HG02840 (cell line): Measurements from ENCODE around the gene TNK2.
"Not testable (repeated sequence)": the region's sequence is repeated elsewhere in the genome, so short reads cannot be mapped to it uniquely, and the experiment has no call there.

Experiments
- ATAC-seq: cut with Tn5 transposase; IDR thresholded peaks from one replicate; pipeline ENCODE4 v1.9.1; 2021; ENCODE audit warnings: mild to moderate bottlenecking, moderate library complexity, moderate number of reproducible peaks; ENCODE audit not compliant: unreplicated experiment, low FRiP score

TNK2 gene

DNA sequence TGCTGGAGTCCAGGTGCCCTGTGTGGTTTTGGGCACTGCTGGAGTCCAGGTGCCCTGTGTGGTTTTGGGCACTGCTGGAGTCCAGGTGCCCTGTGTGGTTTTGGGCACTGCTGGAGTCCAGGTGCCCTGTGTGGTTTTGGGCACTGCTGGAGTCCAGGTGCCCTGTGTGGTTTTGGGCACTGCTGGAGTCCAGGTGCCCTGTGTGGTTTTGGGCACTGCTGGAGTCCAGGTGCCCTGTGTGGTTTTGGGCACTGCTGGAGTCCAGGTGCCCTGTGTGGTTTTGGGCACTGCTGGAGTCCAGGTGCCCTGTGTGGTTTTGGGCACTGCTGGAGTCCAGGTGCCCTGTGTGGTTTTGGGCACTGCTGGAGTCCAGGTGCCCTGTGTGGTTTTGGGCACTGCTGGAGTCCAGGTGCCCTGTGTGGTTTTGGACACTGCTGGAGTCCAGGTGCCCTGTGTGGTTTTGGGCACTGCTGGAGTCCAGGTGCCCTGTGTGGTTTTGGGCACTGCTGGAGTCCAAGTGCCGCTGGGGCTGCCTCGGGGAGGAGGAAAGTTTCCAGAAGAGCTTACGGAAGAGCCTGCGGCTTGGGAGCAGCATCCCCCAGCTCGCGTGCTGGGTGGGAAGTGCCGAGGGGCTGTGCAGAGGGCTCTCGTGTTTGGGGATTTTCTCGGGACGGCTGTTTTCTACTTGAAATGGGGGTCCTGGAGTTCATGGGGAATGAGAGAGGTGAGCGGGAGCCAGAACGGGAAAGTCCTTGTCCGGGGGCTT, 83.7 kb downstream of the TNK2 start:
- not testable (repeated sequence) for ATAC-seq

DNA sequence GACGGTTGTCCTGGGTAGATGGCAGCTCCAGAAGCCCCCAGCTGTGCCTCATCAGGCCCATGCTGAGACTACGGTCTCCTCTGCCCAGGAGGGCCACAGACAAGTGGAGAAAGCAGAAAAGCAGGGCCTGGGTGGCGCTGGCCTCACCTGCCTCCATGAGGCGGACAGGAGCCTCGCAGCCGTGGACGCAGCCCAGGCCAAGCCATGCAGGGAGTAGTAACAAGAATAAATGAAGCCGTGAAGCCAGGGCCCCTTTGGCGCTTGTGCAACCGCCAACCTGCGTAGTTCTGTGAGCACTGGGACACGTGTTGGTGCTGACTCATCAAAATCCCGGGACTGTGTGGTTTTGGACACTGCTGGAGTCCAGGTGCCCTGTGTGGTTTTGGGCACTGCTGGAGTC, 84.4 kb downstream of the TNK2 start:
- ATAC-seq, result no peak

GRCh38 chr3:195823280-195823679, 85.1 kb downstream of the TNK2 start:
- ATAC-seq, result no peak

GRCh38 chr3:195822131-195822696, 86.1 kb downstream of the TNK2 start:
- ATAC-seq, result no peak

DNA sequence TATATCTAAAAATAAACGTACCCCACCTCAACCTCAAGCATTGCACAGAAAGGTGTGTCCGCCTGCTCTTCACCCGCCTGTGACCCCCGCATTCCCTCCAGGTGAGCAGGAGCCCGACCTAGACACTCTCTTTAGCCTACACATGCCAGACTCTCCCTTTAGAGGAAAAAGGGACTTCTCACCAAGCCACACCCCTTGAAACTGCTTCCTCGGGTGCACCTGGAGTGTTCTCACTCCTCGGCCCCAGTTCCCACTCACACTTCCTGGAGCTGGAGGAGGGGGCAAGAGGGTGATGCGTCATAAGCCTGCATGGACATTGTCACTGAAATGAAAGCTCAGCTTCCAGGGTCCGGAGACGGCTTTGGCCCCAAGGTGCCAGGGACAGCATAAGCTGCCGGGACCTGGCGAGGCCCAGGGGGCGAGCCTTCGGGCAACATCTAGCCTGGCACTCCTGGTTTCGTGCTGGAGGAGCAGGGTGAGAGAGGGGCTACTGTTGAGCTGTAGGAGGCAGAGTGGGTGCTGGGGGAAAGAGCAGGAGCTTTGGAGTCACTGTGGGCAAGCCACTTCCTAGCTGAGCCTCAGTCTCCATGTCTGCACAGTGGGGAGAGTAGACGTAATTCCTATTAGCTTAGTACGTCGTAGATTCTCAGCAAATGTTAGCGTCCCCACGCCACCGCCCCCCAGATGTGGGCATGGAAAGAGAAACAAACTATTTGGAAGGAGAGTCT, 86.8 kb downstream of the TNK2 start:
- ATAC-seq, result no peak

DNA sequence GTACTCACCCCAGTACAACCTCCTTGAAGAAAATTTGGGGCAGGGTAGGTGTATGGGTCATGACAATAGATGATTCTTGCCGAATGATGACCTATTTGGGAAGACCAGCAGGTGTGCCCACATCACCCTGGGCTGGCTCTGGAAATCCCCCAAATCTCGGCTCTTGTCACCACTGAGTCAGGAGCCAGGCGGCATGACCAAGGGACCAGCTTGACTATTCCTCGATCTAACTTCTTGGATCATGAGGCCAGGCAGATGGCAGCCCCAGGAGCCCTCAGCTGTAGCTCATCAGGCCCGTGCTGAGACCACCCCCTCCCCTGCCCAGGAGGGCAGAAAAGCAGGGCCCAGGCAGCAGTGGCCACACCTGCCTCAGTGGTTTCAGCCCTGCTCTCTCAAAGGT, 87.5 kb downstream of the TNK2 start:
- ATAC-seq, result no peak

DNA sequence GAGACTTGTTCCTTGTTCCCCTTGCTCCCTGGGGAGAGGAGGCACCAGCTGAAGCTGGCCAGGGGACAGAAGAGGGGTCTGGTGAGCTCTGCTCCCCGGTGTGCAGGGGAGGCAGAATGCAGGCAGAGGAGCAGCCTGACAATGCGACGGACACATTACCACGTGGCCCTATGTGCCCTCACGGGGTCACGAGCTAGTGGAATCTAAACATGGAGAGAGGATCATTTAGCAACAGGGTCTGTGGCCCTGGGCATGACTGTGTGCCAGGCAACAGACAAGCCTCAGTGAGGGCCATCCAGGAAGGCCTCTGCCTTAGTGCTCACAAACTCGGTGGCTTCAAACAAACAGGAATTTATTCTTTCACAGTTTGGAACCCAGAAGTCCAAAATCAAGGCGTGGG, 88.2 kb downstream of the TNK2 start:
- ATAC-seq, result no peak

- no peak for ATAC-seq
These were observed 90.0 kb downstream of the TNK2 start for GRCh38 chr3:195818301-195818700.

DNA sequence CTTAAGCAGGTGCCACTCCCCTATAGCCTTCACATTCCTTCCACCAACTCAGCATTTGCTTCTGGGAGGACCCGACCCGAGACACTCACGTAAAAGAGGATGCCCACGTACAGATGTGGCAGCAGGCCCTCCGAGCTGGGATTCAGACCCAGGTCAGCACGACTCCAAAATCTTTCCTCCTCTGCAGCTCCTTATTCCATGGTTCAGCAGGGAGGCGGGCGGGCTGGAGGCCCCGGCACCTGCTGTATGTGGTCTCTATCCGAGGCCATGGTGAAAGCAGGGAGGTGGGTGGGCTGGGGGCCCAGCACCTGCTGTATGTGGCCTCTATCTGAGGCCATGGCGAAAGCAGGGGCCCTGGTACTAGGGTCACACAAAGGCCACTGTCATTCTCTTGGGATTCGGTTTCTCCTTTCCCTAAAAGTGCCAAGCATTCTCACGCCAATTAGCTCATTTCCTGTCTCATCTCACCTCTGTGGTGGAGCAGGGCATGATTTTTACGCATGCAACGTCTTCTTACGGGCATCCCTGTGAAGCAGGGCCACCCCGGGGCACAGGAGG, 90.7 kb downstream of the TNK2 start:
- ATAC-seq, result no peak

DNA sequence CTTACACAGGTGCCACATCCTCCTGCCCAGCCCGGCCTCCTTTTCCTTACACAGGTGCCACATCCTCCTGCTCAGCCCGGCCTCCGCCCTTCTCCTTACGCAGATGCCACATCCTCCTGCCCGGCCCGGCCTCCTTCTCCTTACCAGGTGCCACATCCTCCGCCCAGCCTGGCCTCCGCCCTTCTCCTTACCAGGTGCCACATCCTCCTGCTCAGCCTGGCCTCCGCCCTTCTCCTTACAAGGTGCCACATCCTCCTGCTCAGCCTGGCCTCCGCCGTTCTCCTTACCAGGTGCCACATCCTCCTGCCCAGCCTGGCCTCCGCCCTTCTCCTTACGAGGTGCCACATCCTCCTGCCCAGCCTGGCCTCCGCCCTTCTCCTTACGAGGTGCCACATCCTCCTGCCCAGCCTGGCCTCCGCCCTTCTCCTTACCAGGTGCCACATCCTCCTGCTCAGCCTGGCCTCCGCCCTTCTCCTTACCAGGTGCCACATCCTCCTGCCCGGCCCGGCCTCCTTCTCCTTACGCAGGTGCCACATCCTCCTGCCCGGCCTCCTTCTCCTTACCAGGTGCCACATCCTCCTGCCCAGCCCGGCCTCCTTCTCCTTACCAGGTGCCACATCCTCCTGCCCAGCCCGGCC, 92.0 kb downstream of the TNK2 start:
- not testable (repeated sequence) for ATAC-seq

DNA sequence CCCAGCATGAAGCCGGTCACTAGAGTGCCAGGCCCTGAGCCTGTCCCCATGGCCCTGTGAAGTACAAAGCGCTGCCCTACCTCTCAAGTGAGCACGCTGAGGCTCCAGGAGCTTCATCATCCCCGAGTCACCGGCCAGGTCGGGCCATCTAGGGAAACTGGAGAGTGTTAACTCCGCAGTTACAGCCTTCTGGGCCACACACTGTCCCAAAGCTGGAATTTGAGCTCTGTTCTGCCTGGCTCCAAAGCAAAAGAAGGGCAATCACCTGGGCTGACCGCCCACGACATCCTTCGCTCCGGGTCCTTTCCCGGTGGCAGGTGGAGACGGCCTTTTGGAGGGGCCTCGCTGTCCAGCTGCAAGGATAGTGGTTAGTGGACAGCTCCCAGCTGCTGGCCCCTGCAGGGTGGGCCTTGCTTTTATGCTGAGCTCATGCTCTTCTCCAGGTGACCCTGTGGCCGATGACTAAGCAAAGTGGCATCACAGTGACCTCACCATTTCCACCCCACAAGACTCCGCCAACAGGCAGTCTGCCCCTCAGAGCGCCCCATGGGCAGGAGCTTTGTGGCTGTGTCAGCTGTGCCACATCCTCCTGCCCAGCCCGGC, 93.1 kb downstream of the TNK2 start:
- ATAC-seq, result no peak

- no peak for ATAC-seq
These were observed 94.3 kb downstream of the TNK2 start for GRCh38 chr3:195813916-195814640.
